Measurements from ENCODE around the gene BAIAP2. TPM values are rescaled to one million over a fixed set of nuclear protein-coding genes. Genes with fewer than 3 reads are reported as not detected.

Gene BAIAP2
- total RNA-seq, 2 experiments from 2014 or later, result 3.3 to 3.6 TPM

DNA sequence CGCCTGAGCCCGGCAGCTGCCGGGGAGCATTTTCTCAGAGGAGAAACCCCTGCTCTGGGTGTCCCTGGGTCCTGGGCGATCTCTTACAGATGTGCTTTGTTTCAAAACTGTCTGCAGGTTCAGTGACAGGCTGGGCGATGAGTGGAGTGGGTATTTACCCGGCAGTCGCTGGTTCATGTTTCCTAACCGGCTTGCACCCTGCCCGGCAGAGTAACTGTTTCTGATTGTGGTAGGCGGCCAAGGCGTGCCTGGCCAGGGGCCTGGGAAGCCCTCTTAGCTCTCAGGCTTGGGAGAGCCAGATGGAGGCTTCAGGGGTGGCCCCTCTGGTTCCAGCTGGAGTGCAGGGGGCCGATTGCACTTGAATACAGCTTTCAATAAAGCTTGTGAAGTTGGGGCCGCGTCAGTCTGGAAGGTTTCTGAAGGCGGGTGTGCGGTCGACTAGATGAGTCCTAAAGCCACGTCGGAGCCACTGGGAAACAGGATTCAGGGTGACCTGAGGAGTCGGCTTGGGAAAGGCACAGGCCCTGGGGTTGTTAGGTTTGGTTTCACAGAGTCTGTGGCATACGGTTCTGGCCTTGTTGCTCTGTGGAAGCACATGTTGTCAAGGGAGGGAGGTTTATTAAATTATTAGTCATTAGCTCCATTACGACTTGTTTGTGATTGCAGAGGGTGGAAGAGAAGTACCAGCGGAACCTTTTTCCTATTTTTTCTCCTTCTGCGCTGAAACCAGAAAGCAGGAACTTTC lies 1.4 kb downstream of the BAIAP2 start:
- Mint-ChIP-seq H3K4me1 (ENCODE audit: low read depth) (peaks cover 10% of the 10 kb centered on the region), H3K4me3 (peak overlapping the region; percentile 68), H3K27me3 (peaks cover 13% of the 10 kb centered on the region), H3K9me3 (no peaks in the 10 kb centered on the region), H3K36me3 (no peaks in the 10 kb centered on the region), H3K27ac (no peak overlapping the region)
- CTCF ChIA-PET, result interaction anchor here (1.6 to 4.7 kb wide), 2 partner anchors 13 to 65 kb away, joined by 5 to 19 read pairs; no protein-coding TSS in a partner anchor
- intact Hi-C loops (cut with micrococcal nuclease), result loop anchor here (10.0 kb wide), 1 partner anchor 188 kb away; the partner anchor contains the start of gene CEP131
- DNase-seq, result no peak
- POLR2A ChIA-PET, result no interaction called here

DNA sequence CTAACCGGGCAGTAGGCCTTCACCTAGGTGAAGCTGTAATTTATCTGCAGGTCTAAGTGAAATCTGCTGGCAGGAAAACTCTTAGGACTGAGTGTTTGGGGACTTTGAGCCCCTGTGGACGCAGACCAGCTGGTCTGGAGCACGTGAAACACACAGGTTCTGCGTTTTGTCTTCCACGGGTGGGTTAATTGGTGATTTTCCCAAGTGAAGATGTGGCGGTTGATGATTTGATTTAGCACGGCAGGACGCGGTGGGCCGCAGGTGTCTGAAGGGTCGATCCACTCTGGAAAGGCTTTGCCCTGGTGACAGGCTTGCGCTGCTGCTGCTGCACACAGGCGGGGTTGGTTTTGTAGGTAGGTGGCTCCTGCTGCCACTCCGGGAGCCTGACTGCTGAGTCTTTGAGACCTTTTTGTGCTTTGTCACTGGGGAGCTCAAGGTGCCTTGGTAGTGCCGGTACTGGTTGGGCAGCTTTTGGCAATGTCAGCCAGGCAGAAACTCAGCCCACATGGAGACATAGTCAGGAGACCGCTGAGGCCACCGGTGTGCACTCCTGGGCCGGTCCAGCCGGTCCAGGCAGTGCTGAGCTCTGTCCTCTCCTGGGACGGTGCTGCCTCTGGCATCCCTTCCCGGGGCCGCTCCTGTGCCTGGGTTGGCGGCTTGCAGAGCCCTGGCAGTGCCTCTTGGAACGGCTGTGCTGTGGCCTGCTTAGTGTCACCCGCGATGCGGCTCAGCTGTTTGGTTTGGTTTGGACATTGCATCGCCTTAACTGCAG lies 2.3 kb downstream of the BAIAP2 start:
- intact Hi-C loops (cut with micrococcal nuclease), result loop anchor here (10.0 kb wide), 1 partner anchor 188 kb away; the partner anchor contains the start of gene CEP131
- H3K4me3 Mint-ChIP-seq, result no peak overlapping the region
- H3K4me1 Mint-ChIP-seq (ENCODE audit: low read depth), result peaks cover 10% of the 10 kb centered on the region
- no peak for DNase-seq
- POLR2A ChIA-PET, result no interaction called here
- CTCF ChIA-PET, result interaction anchor here (0.6 to 4.7 kb wide), 3 partner anchors 13 to 64 kb away, joined by 3 to 19 read pairs (median 5); no protein-coding TSS in a partner anchor
- H3K9me3 Mint-ChIP-seq, result no peaks in the 10 kb centered on the region
- H3K27ac Mint-ChIP-seq, result no peak overlapping the region
- no peaks in the 10 kb centered on the region for H3K36me3 Mint-ChIP-seq
- H3K27me3 Mint-ChIP-seq, result peaks cover 13% of the 10 kb centered on the region

- no peaks in the 10 kb centered on the region for H3K9me3 Mint-ChIP-seq
These were observed 3.1 kb downstream of the BAIAP2 start for GRCh38 chr17:81037798-81038733.

DNA sequence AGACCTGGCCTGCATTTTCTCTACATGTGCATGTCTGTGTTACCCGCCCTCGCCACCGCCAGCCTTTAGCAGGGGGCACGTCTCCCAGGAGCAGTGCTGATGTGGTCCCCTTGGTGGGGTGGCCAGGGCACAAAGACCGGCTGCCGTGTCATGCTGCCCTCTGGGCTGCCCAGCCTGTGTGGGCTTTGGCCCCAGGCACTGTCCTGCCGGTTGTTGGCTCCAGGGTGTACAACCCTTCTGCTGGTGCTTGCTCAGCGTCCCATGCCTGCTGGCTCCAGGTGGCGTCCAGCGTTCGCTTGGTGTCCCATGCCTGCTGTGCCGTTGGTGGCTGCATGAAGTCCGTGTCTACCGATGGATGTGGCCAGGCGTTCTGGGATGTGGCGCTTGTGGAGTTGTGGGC lies 4.1 kb downstream of the BAIAP2 start:
- Mint-ChIP-seq H3K4me1 (ENCODE audit: low read depth) (peaks cover 6% of the 10 kb centered on the region), H3K27ac (no peak overlapping the region), H3K36me3 (no peaks in the 10 kb centered on the region), H3K9me3 (no peaks in the 10 kb centered on the region), H3K27me3 (peaks cover 7% of the 10 kb centered on the region), H3K4me3 (no peak overlapping the region)
- intact Hi-C loops (cut with micrococcal nuclease), result loop anchor here (10.0 kb wide), 1 partner anchor 186 kb away; the partner anchor contains the start of gene CEP131
- ChIA-PET CTCF (interaction anchor here (4.7 kb wide), 1 partner anchor 15 kb away, joined by 19 read pairs; no protein-coding TSS in a partner anchor), POLR2A (no interaction called here)
- DNase-seq, result no peak

More at GRCh38 chr17:81037798-81038733, 3.1 kb downstream of the BAIAP2 start:
- intact Hi-C loops (cut with micrococcal nuclease), result loop anchor here (10.0 kb wide), 1 partner anchor 187 kb away; the partner anchor contains the start of gene CEP131
- no peak for DNase-seq
- Mint-ChIP-seq H3K4me1 (ENCODE audit: low read depth) (peaks cover 10% of the 10 kb centered on the region), H3K36me3 (no peaks in the 10 kb centered on the region), H3K27ac (no peak overlapping the region), H3K4me3 (no peak overlapping the region), H3K27me3 (peaks cover 13% of the 10 kb centered on the region)
- POLR2A ChIA-PET, result no interaction called here
- CTCF ChIA-PET, result interaction anchor here (4.7 kb wide), 1 partner anchor 14 kb away, joined by 19 read pairs; no protein-coding TSS in a partner anchor

DNA sequence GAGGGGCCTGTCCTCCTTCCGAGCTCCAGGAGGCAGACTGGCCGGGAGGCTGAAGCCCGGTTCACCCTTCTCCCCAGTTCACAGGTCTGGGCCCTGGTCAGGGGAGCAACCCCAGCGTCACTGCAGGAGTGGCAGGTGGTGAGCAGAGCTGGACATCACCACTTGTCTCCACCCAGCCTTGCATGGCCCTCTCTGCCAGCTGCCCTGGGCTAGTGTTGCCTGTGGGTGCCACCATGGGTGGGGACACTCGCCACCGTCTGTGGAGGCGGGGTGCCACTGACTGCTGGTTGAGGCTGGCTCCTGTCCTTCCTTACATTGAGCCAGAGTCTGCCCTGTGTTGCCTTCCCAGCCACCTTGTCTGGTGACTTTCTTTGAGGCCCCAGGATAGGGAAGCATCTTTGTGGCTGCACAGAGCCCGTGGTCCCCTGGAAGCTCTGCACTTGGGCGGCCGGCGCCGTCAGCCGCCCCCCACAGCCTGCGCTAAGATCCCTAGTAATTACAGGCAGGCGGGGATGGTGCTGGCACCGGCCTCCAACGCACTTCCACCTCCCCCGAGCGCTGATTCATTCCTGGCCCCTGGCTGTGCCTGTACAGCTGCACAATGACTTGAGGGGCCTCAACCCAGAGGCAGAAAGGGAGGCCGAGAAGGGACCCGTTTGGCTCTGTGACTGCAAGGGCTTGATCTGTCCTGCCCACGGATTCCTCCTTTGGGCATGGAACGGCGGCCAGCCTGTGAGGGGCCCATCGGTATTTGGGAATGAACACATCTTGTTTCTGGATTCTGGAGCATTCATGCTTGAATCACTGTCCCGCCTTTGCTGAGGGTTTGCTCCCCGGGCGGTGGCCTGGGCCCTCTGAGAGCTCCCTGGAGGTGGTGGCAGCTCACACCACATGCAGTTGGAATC lies 5.2 kb downstream of the BAIAP2 start:
- Mint-ChIP-seq H3K9me3 (no peaks in the 10 kb centered on the region), H3K27me3 (peaks cover 5% of the 10 kb centered on the region), H3K4me3 (no peak overlapping the region), H3K4me1 (ENCODE audit: low read depth) (peaks cover 4% of the 10 kb centered on the region), H3K36me3 (no peaks in the 10 kb centered on the region), H3K27ac (no peak overlapping the region)
- intact Hi-C loops (cut with micrococcal nuclease), result loop anchor here (10.0 kb wide), 1 partner anchor 185 kb away; the partner anchor contains the start of gene CEP131
- CTCF ChIA-PET, result interaction anchor here (1.1 to 4.7 kb wide), 4 partner anchors 16 to 64 kb away, joined by 3 to 19 read pairs (median 4); no protein-coding TSS in a partner anchor
- DNase-seq, result peak; percentile 22
- POLR2A ChIA-PET, result no interaction called here

GRCh38 chr17:81040791-81041337 lies 5.9 kb downstream of the BAIAP2 start:
- no peaks in the 10 kb centered on the region for H3K9me3 Mint-ChIP-seq
- ChIA-PET CTCF (interaction anchor here (1.1 to 4.7 kb wide), 4 partner anchors 17 to 63 kb away, joined by 3 to 19 read pairs (median 4); no protein-coding TSS in a partner anchor), POLR2A (no interaction called here)
- peaks cover 4% of the 10 kb centered on the region for H3K27me3 Mint-ChIP-seq
- no peak overlapping the region for H3K4me3 Mint-ChIP-seq
- no peaks in the 10 kb centered on the region for H3K36me3 Mint-ChIP-seq
- DNase-seq, result peak; percentile 30
- intact Hi-C loops (cut with micrococcal nuclease), result no loop called here
- H3K27ac Mint-ChIP-seq, result no peak overlapping the region
- peaks cover 1% of the 10 kb centered on the region for H3K4me1 Mint-ChIP-seq (ENCODE audit: low read depth)

GRCh38 chr17:81042606-81043005 lies 7.7 kb downstream of the BAIAP2 start:
- Mint-ChIP-seq H3K27me3 (no peaks in the 10 kb centered on the region), H3K27ac (no peak overlapping the region), H3K36me3 (no peaks in the 10 kb centered on the region), H3K9me3 (no peaks in the 10 kb centered on the region), H3K4me3 (no peak overlapping the region), H3K4me1 (ENCODE audit: low read depth) (no peaks in the 10 kb centered on the region)
- DNase-seq, result no peak
- POLR2A ChIA-PET, result no interaction called here
- CTCF ChIA-PET, result interaction anchor here (0.6 kb wide), 1 partner anchor 55 kb away, joined by 3 read pairs; no protein-coding TSS in a partner anchor
- intact Hi-C loops (cut with micrococcal nuclease), result no loop called here

DNA sequence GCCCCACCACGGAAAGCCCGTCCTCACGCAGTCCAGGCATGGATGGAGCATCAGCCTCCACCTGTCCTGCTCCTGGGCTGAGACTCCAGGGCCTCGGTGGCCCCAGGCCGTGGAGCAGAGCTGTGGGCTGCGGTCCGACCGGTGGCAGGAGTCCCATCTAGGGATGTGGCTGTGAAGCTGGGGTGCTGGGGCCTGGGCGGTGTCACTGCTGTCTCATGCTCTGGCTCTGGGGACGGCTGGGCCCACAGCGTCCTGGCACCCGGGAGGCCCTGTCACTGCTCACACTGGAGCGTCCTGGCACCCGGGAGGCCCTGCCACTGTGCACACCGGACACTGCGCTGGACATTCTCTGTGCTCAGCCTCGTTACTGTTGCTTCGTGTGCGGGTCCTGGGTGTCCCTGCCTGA lies 8.4 kb downstream of the BAIAP2 start:
- no peaks in the 10 kb centered on the region for H3K27me3 Mint-ChIP-seq
- ChIA-PET CTCF (no interaction called here), POLR2A (no interaction called here)
- no peak overlapping the region for H3K4me3 Mint-ChIP-seq
- intact Hi-C loops (cut with micrococcal nuclease), result no loop called here
- no peaks in the 10 kb centered on the region for H3K36me3 Mint-ChIP-seq
- no peak for DNase-seq
- no peaks in the 10 kb centered on the region for H3K4me1 Mint-ChIP-seq (ENCODE audit: low read depth)
- H3K9me3 Mint-ChIP-seq, result no peaks in the 10 kb centered on the region
- H3K27ac Mint-ChIP-seq, result no peak overlapping the region

GRCh38 chr17:81043725-81044427 lies 8.9 kb downstream of the BAIAP2 start:
- no peaks in the 10 kb centered on the region for H3K27me3 Mint-ChIP-seq
- CTCF ChIA-PET, result interaction anchor here (0.8 kb wide), 1 partner anchor 20 kb away, joined by 3 read pairs; no protein-coding TSS in a partner anchor
- DNase-seq, result no peak
- H3K36me3 Mint-ChIP-seq, result no peaks in the 10 kb centered on the region
- no peak overlapping the region for H3K27ac Mint-ChIP-seq
- intact Hi-C loops (cut with micrococcal nuclease), result no loop called here
- POLR2A ChIA-PET, result no interaction called here
- no peaks in the 10 kb centered on the region for H3K4me1 Mint-ChIP-seq (ENCODE audit: low read depth)
- H3K9me3 Mint-ChIP-seq, result no peaks in the 10 kb centered on the region
- H3K4me3 Mint-ChIP-seq, result no peak overlapping the region

- Mint-ChIP-seq H3K4me3 (no peak overlapping the region), H3K36me3 (no peaks in the 10 kb centered on the region), H3K4me1 (ENCODE audit: low read depth) (peaks cover 4% of the 10 kb centered on the region), H3K27ac (no peak overlapping the region), H3K9me3 (no peaks in the 10 kb centered on the region), H3K27me3 (no peaks in the 10 kb centered on the region)
- DNase-seq, result no peak
- intact Hi-C loops (cut with micrococcal nuclease), result no loop called here
- ChIA-PET CTCF (interaction anchor here (0.8 kb wide), 1 partner anchor 21 kb away, joined by 3 read pairs; no protein-coding TSS in a partner anchor), POLR2A (no interaction called here)
These were observed 9.4 kb downstream of the BAIAP2 start for GRCh38 chr17:81044428-81044763.

All from activated CD4-positive, alpha-beta memory T cell treated with anti-CD3 and anti-CD28 coated beads for 36 hours (primary cell).